ENCODE results near the gene LSM14A.

- no peak for TF ChIP-seq HDAC6 (IDR thresholded peaks at IDR 0.05; ENCODE audit: low read depth, low read length)
- TF ChIP-seq MAFG (CRISPR knock-in tag; IDR thresholded peaks at IDR 0.05): no peak
- no peak for TF ChIP-seq ZNF232 (CRISPR knock-in tag; IDR thresholded peaks at IDR 0.05; ENCODE audit: borderline replicate concordance)
- TF ChIP-seq RXRA (CRISPR knock-in tag; IDR thresholded peaks at IDR 0.05): no peak
- no peak for TF ChIP-seq FOXK1 (CRISPR knock-in tag; IDR thresholded peaks at IDR 0.05; ENCODE audit: borderline replicate concordance, low read depth)
- TF ChIP-seq EZH2 (conservative IDR thresholded peaks at IDR 0.05; ENCODE audit: low read depth, low read length): no peak
- no peak for TF ChIP-seq CEBPG (CRISPR knock-in tag; IDR thresholded peaks at IDR 0.05)
- no peak for TF ChIP-seq CTCF (CRISPR knock-in tag; IDR thresholded peaks at IDR 0.05)
- TF ChIP-seq MAX (IDR thresholded peaks at IDR 0.05): no peak
Measured at GRCh38 chr19:34165295-34165738, 7.0 kb upstream of the LSM14A start.
